Loucy (cell line): ENCODE measurements around the gene EBPL.

Source experiments
- H2AFZ ChIP-seq: fragments of 200-600 bp; sonication (generic); 2 replicates; pipeline ENCODE4 v1.6.0; 2016; ENCODE audit warnings: antibody characterized with exemption, mild to moderate bottlenecking, low read length, moderate library complexity
- H3F3A ChIP-seq: fragments of 200-600 bp; 2 replicates; pipeline ENCODE4 v1.6.0; 2016; ENCODE audit warnings: antibody characterized with exemption, low read depth, mild to moderate bottlenecking
- H3K27me3 ChIP-seq: fragments of 200-600 bp; sonication (generic); 2 replicates; pipeline ENCODE4 v1.6.1; 2014; ENCODE audit warnings: low read length, mild to moderate bottlenecking; ENCODE audit not compliant: insufficient read depth, poor library complexity, severe bottlenecking
- H3K36me3 ChIP-seq: fragments of 200-600 bp; sonication (generic); 2 replicates; pipeline ENCODE4 v1.6.1; 2016; ENCODE audit warnings: low read length; ENCODE audit not compliant: insufficient read depth
- H3K4me1 ChIP-seq: fragments of 200-600 bp; sonication (generic); 2 replicates; pipeline ENCODE4 v1.5.1; 2014; ENCODE audit warnings: low read length, mild to moderate bottlenecking; ENCODE audit not compliant: insufficient read depth, poor library complexity, severe bottlenecking
- H3K4me2 ChIP-seq: fragments of 200-600 bp; sonication (generic); 2 replicates; pipeline ENCODE4 v1.6.0; 2014; ENCODE audit warnings: antibody characterized with exemption, low read length, low read depth, mild to moderate bottlenecking; ENCODE audit not compliant: poor library complexity, severe bottlenecking
- H3K4me3 ChIP-seq: fragments of 200-600 bp; sonication (generic); 2 replicates; pipeline ENCODE4 v1.5.1; 2014; ENCODE audit warnings: low read length, mild to moderate bottlenecking, mixed read lengths; ENCODE audit not compliant: poor library complexity, severe bottlenecking
- H3K79me2 ChIP-seq: fragments of 200-600 bp; sonication (generic); 2 replicates; pipeline ENCODE4 v1.6.1; 2014; ENCODE audit warnings: low read length; ENCODE audit not compliant: insufficient read depth
- H3K9ac ChIP-seq: fragments of 200-600 bp; sonication (generic); 2 replicates; pipeline ENCODE4 v1.6.0; 2014; ENCODE audit warnings: mild to moderate bottlenecking, low read depth, low read length, moderate library complexity; ENCODE audit not compliant: poor library complexity, severe bottlenecking
- H3K9me2 ChIP-seq: fragments of 200-600 bp; sonication (generic); replicated peaks from 2 replicates; pipeline ENCODE4 v1.6.1; 2016; ENCODE audit warnings: low read depth, low read length, mixed read lengths
- H3K9me3 ChIP-seq: fragments of 200-600 bp; sonication (generic); 2 replicates; pipeline ENCODE4 v1.6.1; 2014; ENCODE audit warnings: mild to moderate bottlenecking, antibody characterized with exemption, low read length, low read depth; ENCODE audit not compliant: insufficient read depth
- H4K20me1 ChIP-seq: fragments of 200-600 bp; sonication (generic); 2 replicates; pipeline ENCODE4 v1.6.0; 2014; ENCODE audit warnings: antibody characterized with exemption, low read length, mild to moderate bottlenecking; ENCODE audit not compliant: insufficient read depth, poor library complexity, severe bottlenecking
- EZH2phosphoT487 ChIP-seq: fragments of 200-600 bp; IDR thresholded peaks from 2 replicates; pipeline ENCODE4 v1.6.1; 2018; ENCODE audit warnings: antibody characterized with exemption, mild to moderate bottlenecking, moderate library complexity, borderline replicate concordance
- TF ChIP-seq, protein P1 (sequence below): fragments of 200-600 bp; sonication (generic); conservative IDR thresholded peaks from 2 replicates; pipeline ENCODE4 v1.5.1; 2014; ENCODE audit warnings: mild to moderate bottlenecking, antibody characterized with exemption, low read length

EBPL gene

DNA sequence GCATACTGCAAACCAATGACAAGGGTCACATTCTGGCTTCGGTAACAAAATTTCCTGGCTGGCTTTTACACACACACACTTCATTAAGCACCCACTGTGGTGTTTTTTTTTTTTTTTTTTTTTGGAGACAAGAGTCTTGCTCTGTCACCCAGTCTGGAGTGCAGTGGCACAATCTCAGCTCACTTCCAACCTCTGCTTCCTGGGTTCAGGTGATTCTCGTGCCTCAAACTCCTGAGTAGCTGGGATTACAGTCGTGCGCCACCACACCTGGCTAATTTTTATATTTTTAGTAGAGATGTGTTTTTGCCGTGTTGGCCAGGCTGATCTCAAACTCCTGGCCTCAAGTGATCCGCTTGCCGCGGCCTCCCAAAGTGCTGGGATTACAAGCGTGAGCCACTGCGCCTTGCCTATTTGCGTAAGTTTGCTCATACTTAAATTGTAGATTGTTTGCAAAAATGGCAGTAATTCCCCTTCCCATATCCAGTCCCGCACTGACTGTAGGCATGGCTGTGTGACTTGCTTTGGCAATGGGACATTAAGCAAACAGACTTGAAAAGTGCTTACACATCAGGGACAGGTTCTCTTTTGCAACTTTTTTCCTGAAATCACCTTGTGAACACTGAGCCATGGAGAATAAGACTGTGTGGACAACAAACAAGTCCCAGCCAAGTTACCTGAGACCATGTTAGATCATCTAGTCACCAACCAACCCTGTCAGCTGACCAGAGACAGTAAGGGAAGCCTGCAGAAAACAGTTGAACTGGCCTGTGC is 42.1 kb upstream of the EBPL start:
- no peak overlapping the region for H3K9ac ChIP-seq
- no peaks in the 10 kb centered on the region for H3F3A ChIP-seq
- H3K4me3 ChIP-seq = no peak overlapping the region
- no peaks in the 10 kb centered on the region for H3K9me2 ChIP-seq
- H3K4me2 ChIP-seq = no peak overlapping the region
- H3K9me3 ChIP-seq = no peaks in the 10 kb centered on the region
- no peaks in the 10 kb centered on the region for H3K27me3 ChIP-seq
- no peak overlapping the region for H2AFZ ChIP-seq
- H3K36me3 ChIP-seq = peaks cover 24% of the 10 kb centered on the region; the same call in 1 of the 2 replicates
- H3K79me2 ChIP-seq = 0 out of 2 replicates have a peak, but pooled peaks cover 8% of the 10 kb centered on the region
- H4K20me1 ChIP-seq = peaks cover 3% of the 10 kb centered on the region
- H3K4me1 ChIP-seq = peaks cover 4% of the 10 kb centered on the region
- TF ChIP-seq, protein P1, sequence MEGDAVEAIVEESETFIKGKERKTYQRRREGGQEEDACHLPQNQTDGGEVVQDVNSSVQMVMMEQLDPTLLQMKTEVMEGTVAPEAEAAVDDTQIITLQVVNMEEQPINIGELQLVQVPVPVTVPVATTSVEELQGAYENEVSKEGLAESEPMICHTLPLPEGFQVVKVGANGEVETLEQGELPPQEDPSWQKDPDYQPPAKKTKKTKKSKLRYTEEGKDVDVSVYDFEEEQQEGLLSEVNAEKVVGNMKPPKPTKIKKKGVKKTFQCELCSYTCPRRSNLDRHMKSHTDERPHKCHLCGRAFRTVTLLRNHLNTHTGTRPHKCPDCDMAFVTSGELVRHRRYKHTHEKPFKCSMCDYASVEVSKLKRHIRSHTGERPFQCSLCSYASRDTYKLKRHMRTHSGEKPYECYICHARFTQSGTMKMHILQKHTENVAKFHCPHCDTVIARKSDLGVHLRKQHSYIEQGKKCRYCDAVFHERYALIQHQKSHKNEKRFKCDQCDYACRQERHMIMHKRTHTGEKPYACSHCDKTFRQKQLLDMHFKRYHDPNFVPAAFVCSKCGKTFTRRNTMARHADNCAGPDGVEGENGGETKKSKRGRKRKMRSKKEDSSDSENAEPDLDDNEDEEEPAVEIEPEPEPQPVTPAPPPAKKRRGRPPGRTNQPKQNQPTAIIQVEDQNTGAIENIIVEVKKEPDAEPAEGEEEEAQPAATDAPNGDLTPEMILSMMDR = no peak
- no peak for TF ChIP-seq EZH2phosphoT487

DNA sequence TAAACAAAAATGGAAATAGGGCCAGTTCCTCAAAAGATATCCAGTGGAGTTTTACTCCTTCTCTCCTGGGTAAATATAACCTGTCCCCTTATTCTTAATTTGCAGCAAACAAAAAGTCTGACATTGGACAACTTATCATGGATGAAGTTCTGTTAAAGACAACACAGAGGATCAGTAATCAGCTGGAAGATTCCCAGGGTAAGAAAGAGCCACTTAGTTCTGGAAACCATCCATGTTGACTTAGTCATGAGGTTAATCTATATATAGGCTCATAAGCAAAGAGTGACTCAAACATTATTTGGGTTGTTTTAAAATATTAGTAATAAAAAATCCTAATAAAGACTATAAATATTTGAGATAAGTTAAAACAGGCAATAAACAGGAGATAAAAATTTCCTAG is 40.5 kb upstream of the EBPL start:
- H2AFZ ChIP-seq = no peak overlapping the region
- TF ChIP-seq, protein P1 = no peak
- no peak for TF ChIP-seq EZH2phosphoT487
- H3F3A ChIP-seq = no peaks in the 10 kb centered on the region
- H3K9me3 ChIP-seq = no peaks in the 10 kb centered on the region
- H3K4me1 ChIP-seq = peaks cover 4% of the 10 kb centered on the region
- no peak overlapping the region for H3K9ac ChIP-seq
- no peak overlapping the region for H3K4me3 ChIP-seq
- H3K27me3 ChIP-seq = no peaks in the 10 kb centered on the region
- H3K36me3 ChIP-seq = peaks cover 29% of the 10 kb centered on the region; the same call in 1 of the 2 replicates
- H3K79me2 ChIP-seq = 0 out of 2 replicates have a peak, but pooled peaks cover 4% of the 10 kb centered on the region
- H4K20me1 ChIP-seq = peaks cover 3% of the 10 kb centered on the region
- no peaks in the 10 kb centered on the region for H3K9me2 ChIP-seq
- H3K4me2 ChIP-seq = no peak overlapping the region

DNA sequence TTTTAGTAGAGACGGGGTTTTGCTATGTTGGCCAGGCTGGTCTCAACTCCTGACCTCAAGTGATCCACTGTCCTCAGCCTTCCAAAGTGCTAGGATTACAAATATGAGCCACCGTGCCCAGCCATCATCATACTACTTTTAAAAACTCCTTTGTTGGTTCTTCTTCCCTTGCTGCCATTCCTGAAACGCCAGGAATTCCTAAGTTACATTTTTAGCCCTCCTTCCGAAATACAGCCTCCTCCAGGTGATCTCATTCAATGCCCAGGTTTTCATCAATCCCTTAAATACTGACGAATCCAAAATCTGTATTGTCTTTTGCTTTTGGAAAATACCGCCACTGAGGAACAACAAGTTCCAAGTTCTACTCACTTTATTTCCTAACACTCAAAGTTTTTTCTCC is 25.3 kb upstream of the EBPL start:
- Histone ChIP-seq H3F3A (no peaks in the 10 kb centered on the region), H3K27me3 (no peaks in the 10 kb centered on the region), H3K9ac (no peak overlapping the region), H4K20me1 (peaks cover 2% of the 10 kb centered on the region), H3K9me2 (no peaks in the 10 kb centered on the region), H3K4me3 (no peak overlapping the region), H3K4me1 (no peaks in the 10 kb centered on the region), H3K4me2 (no peak overlapping the region), H3K9me3 (peaks cover 5% of the 10 kb centered on the region; the same call in 1 of the 2 replicates), H3K36me3 (peaks cover 51% of the 10 kb centered on the region), H2AFZ (no peak overlapping the region), H3K79me2 (no peaks in the 10 kb centered on the region)
- TF ChIP-seq EZH2phosphoT487 = no peak
- TF ChIP-seq, protein P1 = no peak
